Measurements from ENCODE around the gene RDH16.
"Not testable (repeated sequence)": the region's sequence is repeated elsewhere in the genome, so short reads cannot be mapped to it uniquely, and the experiment has no call there.

RDH16 gene

DNA sequence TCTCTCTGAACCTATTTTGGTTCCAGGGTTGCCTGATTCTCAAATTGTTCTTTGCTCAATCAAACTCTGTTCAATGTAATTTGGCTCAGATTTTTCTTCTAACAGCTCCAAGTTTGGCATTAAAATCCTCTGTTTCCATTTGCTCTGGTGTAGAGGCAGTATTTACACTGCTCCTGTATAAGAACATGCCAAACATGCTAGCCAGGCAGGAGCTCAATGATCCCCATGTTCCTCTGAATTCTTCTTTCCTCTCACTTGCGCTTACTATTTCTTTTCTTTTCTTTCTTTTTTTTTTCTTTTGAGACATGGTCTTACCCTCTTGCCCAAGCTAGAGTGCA, 40.4 kb downstream of the RDH16 start:
- TF ChIP-seq, protein P1, sequence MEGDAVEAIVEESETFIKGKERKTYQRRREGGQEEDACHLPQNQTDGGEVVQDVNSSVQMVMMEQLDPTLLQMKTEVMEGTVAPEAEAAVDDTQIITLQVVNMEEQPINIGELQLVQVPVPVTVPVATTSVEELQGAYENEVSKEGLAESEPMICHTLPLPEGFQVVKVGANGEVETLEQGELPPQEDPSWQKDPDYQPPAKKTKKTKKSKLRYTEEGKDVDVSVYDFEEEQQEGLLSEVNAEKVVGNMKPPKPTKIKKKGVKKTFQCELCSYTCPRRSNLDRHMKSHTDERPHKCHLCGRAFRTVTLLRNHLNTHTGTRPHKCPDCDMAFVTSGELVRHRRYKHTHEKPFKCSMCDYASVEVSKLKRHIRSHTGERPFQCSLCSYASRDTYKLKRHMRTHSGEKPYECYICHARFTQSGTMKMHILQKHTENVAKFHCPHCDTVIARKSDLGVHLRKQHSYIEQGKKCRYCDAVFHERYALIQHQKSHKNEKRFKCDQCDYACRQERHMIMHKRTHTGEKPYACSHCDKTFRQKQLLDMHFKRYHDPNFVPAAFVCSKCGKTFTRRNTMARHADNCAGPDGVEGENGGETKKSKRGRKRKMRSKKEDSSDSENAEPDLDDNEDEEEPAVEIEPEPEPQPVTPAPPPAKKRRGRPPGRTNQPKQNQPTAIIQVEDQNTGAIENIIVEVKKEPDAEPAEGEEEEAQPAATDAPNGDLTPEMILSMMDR (conservative IDR thresholded peaks at IDR 0.05; ENCODE audit: control insufficient read depth, insufficient read depth, low read depth, low read length), result no peak
- no peak overlapping the region for H3K4me3 ChIP-seq (ENCODE audit: control insufficient read depth, low read depth, low read length)
- no peak for DNase-seq (ENCODE audit: low read depth)

DNA sequence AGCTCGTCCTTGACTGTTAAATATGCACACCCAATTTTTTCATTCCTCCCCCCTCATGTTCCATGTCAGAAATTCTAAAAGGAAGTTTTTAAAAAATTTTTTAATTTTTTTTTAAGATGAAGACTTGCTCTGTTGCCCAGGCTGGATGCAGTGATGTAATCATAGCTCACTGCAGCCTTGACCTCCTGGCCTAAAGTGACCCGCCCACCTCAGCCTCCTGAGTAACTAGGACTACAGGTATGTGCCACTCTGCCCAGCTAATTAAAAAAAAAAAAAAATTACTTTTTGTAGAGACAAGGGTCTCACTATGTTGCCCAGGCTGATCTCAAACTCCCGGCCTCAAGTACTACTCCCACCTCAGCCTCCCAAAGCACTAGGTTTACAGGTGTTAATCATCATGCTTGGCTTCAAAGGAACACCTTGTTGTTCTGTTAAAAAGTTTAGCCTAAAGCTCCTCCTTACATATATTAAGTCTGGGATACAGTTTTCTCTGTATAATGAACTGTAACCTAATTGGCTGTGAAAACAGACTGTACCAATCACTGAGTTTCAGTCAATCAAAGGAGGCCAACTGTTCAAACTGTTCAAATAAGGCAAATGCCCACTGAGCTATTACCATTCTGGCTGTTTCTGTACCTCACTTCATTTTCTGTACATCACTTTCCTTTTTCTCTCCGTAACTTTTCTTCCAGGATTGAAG, 41.0 kb downstream of the RDH16 start:
- no peak for DNase-seq (ENCODE audit: low read depth)
- H3K4me3 ChIP-seq (ENCODE audit: control insufficient read depth, low read depth, low read length), result no peak overlapping the region
- TF ChIP-seq, protein P1 (conservative IDR thresholded peaks at IDR 0.05; ENCODE audit: control insufficient read depth, insufficient read depth, low read depth, low read length), result no peak

DNA sequence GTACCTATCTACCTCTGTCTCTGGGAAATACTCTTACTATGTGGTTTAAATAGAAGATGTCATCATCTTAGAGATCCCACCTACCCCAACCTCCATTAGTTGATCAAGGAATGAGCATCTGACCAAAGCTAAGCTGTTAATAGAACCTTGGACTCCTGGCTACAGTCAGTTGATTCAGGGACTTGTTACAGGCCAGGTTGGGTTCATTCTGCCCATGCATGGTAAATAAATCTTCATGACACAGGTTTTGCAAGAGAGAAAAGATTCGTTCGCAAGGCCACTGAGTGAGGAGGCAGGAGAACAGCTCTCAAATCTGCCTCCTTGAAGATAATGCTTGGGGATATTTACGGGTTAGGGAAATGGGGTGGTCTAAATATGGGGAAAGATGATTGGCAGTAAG, 42.7 kb downstream of the RDH16 start:
- TF ChIP-seq, protein P1 (conservative IDR thresholded peaks at IDR 0.05; ENCODE audit: control insufficient read depth, insufficient read depth, low read depth, low read length), result no peak
- DNase-seq (ENCODE audit: low read depth), result no peak
- no peak overlapping the region for H3K4me3 ChIP-seq (ENCODE audit: control insufficient read depth, low read depth, low read length)

DNA sequence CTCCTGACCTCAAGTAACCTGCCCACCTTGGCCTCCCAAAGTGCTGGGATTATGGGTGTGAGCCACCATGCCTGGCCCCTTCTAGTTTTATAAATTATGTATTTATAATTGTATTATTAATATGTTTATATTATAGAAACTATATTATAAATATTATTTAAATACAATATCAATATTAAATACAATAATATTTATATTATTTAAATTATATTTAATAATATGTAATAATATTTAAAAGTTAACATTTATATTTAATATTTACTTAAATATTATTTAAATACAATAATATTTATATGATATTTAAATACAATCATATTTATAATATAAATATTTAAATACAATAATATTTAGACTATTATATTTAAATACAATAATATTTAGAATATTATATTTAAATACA, 43.2 kb downstream of the RDH16 start:
- TF ChIP-seq, protein P1 (conservative IDR thresholded peaks at IDR 0.05; ENCODE audit: control insufficient read depth, insufficient read depth, low read depth, low read length), result no peak
- H3K4me3 ChIP-seq (ENCODE audit: control insufficient read depth, low read depth, low read length), result no peak overlapping the region
- no peak for DNase-seq (ENCODE audit: low read depth)

DNA sequence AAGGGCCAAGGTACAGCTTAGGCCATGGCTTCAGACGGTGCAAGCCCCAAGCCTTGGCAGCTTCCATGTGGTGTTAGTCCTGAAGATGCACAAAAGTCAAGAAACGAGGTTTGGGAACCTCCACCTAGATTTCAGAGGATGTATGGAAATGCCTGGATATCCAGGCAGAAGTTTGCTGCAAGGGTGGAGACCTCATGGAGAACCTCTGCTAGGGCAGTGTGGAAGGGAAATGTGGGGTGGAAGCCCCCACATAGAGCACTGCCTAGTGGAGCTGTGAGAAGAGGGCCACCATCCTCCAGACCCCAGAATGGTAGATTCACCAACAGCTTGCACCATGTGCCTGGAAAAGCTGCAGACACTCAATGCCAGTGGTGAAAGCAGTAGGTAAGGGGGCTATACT, 48.0 kb downstream of the RDH16 start:
- not testable (repeated sequence) for H3K4me3 ChIP-seq (ENCODE audit: control insufficient read depth, low read depth, low read length); DNase-seq (ENCODE audit: low read depth)

DNA sequence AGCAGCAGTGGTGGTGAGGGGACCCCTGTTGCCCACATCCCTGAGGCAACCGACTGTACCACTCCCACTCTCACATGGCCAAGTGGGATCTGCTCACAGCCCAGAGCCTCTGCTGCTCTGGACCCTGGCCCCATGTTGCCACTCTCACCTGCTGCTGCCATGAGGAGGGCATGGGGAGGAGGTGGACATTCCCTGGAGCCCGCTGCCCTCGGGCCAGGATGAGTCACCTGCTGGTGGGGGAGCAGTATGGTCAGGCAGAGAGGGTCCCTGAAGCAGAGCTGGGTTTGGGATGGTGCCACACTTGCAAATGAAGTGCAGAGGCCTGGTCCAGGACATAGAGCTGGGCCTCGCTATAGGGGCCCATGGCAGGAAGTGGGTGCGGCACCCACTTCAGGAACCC, 49.3 kb downstream of the RDH16 start:
- H3K4me3 ChIP-seq (ENCODE audit: control insufficient read depth, low read depth, low read length), result no peak overlapping the region
- TF ChIP-seq, protein P1 (conservative IDR thresholded peaks at IDR 0.05; ENCODE audit: control insufficient read depth, insufficient read depth, low read depth, low read length), result no peak
- no peak for DNase-seq (ENCODE audit: low read depth)

DNA sequence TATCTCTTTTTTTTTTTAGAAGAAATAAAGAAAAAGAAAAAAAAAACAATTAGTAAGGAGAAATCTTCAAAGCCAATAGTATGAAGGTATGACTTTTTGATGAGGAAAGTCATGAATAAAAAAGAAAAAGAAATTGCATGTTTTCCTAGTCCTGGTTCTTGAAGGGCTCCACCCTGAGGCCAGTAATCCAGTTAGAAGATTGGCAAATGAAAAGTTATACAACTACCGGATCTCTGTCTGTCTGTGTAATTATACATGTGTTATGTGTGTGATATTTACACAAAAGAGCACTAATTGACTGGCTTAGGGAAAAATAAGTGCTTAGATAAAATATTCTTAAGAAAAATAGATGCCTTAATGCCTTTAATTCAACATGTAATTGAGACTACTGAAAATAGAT, 51.6 kb downstream of the RDH16 start:
- no peak for DNase-seq (ENCODE audit: low read depth)
- no peak overlapping the region for H3K4me3 ChIP-seq (ENCODE audit: control insufficient read depth, low read depth, low read length)
- TF ChIP-seq, protein P1 (conservative IDR thresholded peaks at IDR 0.05; ENCODE audit: control insufficient read depth, insufficient read depth, low read depth, low read length), result no peak
